CD4-positive, alpha-beta T cell treated with Interleukin-15 for 4 hours (primary cell): ENCODE results near the gene SLC2A4RG.

Source experiments
- DNase-seq: peaks from one replicate; pipeline ENCODE4 v3.0.0-alpha.2; 2020; ENCODE audit warnings: low spot score

The SLC2A4RG gene

DNA sequence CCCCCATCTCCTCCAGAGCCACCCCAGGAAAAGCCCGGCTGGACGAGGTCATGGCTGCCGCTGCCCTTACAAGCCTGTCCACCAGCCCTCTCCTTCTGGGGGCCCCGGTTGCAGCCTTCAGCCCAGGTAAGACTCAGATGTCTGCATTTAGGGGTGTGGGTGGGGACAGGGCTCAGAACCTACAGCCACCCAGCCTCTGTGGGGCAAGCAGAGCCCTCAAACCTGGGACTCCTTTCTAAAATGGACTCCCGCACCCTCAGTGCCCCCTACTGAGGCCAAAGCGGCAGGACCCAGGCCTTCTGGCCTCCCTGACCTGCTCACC lies 1.7 kb downstream of the SLC2A4RG start:
- no peak for DNase-seq

DNA sequence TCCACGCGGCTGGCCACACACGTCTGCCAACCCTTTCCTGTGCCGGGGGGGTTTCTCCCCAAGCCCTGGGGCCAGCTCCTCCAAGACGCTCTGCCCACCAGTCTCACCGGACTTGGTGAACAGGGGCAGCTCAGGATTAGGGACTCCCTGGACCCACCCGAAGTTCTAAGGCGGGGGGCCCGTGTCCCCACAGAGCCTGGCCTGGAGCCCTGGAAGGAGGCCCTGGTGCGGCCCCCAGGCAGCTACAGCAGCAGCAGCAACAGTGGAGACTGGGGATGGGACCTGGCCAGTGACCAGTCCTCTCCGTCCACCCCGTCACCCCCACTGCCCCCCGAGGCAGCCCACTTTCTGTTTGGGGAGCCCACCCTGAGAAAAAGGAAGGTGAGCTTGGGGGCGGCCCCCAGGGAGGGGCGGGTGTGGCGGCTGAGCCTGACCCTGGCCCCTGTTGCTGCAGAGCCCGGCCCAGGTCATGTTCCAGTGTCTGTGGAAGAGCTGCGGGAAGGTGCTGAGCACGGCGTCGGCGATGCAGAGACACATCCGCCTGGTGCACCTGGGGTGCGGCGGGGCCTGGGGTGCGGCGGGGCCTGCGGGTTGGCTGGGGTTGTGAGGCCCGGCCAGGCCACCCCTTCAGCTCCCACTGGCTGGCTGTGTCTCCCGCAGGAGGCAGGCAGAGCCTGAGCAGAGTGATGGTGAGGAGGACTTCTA lies 2.3 kb downstream of the SLC2A4RG start:
- no peak for DNase-seq

DNA sequence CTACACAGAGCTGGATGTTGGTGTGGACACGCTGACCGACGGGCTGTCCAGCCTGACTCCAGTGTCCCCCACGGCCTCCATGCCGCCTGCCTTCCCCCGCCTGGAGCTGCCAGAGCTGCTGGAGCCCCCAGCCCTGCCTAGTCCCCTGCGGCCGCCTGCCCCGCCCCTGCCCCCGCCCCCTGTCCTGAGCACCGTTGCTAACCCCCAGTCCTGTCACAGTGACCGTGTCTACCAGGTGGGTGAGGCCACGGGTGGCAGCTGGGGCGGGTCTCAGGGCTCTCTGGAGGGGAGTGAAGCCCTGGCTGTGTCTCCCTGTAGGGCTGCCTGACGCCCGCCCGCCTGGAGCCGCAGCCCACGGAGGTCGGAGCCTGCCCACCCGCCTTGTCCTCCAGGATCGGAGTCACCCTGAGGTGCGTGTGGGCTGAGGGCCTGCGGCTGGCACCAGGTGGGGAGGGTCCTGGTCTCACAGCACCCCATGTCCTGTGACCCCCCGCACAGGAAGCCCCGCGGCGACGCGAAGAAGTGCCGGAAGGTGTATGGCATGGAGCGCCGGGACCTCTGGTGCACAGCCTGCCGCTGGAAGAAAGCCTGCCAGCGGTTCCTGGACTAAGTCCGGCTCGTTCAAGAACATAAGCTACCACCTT lies 2.9 kb downstream of the SLC2A4RG start:
- no peak for DNase-seq

DNA sequence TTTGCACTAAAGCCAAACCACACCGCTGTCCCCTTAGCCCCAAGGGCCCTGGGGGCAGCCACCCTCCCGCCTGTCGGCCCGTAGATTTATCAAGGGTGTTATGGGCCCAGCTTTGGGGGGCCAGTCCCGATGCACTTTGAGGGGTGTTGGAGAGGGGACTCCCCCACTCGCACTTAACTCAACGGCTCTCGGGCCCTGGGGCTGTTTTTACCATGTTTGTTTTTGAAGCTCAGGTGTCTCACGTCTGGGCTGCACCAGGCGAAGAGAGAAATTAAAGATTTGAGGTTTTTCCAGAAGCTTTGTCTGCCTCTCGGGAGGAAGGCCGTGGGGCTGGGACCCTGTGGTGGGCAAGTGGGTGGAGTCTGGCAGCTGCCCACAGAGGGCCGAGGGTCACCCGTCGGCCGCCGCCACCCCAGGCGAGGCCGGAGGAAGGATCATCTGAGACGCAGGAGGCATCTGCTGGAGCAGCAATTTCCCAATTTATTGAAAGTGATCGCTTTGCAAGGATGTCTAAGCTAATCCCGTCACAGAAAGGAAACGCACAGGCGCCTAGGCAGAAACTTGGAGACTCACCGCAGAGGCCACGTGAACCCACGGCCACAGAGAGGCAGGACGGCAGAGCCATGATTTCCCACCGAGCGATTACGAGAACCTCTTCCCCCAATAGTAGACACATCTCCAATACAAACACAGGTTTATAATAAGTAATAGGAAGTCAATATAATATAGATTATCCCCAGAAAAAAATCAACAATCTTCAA lies 3.8 kb downstream of the SLC2A4RG start:
- DNase-seq, result no peak

DNA sequence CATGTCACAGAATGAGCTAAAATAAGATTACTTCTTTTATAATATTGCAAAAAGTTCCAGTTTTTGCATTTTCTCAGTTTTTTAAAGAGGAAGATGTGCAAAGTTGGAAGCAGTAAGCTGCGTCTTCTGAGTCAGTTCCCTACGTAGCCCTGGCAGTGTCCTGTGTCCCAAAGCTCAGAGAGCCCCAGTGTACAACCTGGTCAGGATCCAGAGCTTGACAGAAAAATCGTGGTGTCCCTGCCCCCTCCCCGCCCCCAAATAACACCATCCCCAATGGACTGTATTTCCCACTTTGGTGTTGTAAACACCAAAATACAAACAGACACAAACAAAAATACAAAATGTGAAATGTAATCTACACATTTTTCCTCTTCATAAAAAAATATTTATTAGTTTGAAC lies 4.6 kb downstream of the SLC2A4RG start:
- DNase-seq, result no peak

DNA sequence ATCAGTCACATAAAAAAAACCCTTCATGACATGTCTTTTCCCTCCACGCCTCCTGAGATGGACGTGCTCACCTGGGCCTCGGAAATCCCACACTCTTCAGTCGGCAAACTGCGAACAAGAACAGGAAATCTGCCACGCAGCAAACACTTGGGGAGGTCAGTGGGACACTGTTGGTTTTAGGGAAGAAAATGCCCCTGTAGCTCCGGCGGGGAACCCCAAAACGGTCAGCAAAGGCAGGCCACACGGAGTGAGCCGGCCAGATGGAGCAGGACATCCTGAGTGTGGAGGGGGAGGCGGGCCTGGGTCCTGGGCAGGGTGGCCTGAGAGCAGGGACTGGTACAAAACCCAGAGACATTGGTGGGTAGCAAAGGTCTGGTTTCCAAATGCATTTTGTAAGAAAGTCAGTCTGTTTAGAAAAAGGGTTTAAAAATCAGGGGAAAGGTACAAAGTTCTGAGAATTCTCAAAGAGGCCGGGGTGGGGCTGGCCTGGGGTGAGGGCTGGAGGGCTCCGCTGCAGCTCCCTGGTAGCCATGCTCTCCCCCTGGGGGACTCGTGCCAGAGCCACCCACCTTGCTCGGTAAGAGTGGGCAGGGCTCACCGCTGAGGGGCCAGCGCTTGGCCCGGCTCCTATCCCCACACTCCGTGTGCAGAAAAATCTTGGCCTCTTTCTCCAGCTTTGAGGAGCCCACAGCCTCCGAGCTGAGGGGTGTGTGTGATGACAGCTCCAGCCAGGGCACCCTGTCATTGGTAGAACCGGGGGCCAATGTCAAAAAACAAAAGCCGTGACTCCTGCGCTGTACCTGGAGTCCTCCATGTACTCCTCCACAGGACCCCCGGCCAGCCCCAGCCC lies 5.2 kb downstream of the SLC2A4RG start:
- DNase-seq, result no peak

DNA sequence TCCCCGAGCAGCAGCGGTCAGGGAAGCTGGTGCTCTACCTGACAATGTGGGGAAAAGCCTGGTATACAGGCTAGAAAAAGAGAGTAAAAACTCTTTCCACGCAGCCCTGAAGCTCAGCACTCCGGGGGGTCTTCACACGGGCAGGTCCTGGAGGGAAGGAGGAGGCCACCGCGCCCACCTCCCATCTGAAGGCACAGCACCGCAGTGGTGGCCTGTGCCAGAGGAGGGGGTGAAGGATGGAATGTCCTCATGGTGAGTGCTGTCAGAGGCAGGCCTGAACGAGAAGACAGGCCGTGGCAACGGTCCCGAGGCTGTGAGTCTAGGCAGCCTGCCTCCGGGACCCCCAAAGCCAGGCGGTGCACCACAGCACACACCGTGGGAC lies 5.8 kb downstream of the SLC2A4RG start:
- DNase-seq, result no peak

DNA sequence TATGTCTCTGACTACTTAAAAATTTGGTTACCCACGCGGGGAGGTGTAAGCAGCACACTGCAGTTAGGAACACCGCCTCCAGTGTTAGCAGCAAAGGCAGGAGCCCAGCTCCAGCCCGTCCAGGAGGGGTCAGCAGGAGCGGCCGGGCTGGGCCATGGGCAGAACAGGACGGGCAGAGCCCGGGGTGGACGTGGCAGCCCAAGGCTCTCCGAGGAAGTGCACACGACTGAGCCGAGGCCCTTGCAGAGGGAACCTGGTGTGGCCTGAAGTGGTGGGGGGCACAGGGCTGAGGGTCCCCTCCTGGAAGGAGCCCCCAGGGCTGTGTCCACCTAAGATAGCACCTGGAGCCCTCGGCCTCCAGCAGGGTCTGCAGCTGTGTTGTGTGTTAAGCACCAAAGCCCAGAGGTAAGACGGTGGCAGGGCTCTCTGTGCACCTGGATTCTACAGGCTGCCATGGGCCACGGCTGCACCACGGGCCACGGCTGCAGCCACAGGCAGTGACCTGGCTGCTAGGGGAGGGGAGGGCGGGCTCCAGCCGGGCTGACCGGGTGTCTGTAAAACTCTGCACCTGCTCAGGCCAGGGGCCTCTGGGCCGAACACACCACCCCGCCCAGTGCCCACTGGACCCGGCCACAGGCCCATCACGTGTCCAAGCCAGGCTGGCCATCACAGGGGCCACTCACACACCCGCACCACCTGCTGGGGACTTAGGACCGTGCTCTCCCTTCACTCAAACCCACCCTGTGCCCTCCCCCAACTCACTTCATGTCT lies 6.6 kb downstream of the SLC2A4RG start:
- no peak for DNase-seq

DNA sequence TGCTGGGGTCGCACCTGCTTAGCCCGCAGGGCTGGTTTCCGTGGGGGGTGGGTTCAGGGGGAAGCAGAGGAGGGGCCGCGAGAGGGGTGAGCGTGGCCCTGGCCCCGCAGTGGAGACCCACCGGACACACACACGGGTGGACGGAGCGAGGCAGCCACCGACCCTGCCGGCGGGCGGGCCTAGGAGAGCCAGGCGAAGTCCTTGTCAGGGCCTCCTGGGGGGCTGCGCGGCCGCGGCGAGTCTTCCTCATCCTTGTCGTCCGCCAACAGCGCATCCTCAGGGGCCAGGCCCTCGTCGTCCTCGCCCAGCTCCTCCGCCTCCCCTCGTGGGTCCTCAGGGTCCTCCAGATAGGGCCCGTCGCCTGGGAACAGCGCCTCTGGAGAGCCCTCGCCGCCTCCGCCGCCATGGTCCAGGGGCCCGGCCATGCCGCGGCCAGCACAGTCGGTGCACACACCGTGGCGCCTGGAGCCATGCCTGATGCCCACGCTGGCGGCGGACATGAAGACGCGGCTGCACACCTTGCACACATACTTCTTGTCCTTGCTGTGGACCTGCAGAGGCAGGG lies 7.3 kb downstream of the SLC2A4RG start:
- DNase-seq, result no peak

DNA sequence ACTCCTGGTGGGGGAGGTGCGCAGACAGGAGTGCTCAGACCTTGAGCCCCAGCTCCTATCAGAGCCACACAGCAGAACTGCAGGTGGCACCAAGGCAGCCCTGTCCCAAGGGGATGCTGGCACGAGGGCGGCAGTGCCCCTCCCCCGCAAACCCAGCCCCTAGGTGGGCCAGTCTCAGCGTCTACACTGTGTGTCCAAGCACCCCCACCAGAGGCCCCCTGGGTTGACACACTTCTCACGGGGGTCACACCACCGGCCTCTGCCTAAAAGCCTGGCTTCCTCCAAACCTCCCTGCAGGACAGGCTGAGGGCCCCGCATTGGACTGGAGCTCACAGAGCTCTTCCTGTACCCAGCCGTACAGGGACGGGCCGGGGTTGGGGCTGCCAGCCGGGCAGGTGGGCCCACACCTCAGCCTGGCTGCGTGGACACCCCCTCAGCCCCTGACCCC lies 8.1 kb downstream of the SLC2A4RG start:
- no peak for DNase-seq

DNA sequence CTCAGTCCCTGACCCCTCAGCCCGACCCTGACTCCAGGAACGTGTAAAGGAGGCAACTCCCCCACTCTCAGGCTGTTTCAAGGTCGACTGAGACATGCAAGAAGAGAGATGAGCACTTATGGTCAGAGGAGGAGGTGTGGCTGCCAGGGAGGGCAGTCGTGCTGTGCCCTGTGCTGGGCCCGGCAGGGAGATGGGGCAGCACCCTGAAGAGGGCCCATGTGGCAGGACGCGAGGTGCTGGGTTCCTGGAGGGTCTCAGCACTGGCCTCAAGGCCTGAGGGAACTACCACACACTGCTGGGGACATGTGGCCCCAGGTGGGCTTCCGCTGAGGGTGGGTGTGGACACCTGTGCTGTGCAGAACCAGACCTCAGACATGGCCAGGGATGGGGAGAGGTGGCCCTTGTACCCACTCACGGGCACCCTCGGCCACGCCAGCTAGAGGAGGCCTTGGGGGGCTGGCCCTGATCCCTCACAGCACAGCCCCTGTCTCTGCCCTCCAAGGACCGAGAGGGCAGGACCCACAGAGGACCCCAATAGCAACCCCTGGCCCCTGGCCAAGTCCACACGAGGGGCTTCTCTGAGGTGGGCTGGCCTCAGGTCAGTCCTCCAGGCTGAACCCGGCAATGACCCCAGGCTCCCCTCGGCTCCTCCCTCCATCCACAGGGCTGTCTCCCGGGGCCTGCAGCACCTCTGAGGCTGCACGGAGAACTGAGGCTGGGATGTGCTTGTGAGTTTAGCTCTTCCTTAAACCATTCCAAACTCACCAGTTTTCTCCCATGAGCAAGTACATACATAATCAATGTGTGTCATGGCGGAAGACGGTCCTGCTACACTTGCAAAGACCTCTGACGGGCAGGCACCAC lies 8.7 kb downstream of the SLC2A4RG start:
- no peak for DNase-seq

DNA sequence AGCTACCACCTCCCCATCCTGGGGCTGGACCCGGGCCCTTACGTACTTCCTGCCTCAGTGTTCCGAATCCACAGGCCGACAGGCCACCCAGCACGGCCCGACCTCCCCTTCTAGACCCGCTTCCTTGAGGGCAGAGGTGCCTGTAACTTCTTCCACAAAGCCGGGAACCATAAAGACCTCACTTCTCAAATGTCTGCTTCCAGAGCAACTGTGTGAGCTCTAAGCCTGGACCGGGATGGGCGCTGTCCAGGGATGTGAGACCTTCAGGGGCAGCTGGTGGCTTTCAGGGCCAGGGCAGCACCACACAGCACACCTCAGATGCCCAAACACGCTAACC lies 9.3 kb downstream of the SLC2A4RG start:
- DNase-seq, result no peak

DNA sequence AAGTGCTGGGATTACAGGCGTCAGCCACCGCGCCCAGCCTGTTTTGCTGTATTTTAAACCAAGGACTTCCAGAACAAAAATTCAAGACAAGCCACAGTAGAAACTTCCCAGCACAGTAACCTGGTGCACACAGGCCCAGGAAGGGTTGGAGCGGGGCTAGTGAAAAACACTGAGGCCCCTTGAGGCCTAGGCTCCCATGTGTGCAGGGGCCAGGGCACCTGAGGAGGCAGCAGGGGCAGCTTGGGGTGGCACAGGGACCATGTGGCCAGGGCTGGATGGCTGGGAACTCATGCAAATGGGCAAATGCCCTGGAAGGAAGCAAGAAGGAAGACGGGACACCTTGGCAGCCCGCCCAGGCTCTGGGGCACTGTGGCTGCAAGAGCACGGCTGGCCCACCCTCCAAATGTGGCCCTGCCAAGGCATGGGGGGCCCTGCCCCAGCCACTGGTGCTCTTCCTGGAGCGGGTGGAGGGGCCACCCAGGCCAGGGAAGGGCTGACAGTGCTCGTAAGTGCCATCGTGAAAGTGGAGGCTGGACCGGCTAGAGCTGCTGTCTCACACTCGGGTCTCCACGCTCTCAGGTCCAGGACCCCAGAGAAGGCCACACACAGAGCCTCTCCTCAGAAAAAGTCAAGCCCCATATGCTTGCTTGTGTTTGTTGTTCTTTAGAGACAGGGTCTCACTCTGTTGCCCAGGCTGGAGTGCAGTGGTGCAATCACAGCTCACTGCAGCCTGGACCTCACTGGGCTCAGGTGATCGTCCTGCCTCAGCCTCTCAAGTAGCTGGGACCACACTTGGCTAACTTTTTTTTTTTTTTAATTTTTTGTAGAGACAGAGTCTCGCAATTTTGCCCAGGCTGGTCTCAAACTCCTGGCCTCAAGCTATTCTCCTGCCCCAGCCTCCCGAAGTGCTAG lies 10.3 kb downstream of the SLC2A4RG start:
- no peak for DNase-seq

DNA sequence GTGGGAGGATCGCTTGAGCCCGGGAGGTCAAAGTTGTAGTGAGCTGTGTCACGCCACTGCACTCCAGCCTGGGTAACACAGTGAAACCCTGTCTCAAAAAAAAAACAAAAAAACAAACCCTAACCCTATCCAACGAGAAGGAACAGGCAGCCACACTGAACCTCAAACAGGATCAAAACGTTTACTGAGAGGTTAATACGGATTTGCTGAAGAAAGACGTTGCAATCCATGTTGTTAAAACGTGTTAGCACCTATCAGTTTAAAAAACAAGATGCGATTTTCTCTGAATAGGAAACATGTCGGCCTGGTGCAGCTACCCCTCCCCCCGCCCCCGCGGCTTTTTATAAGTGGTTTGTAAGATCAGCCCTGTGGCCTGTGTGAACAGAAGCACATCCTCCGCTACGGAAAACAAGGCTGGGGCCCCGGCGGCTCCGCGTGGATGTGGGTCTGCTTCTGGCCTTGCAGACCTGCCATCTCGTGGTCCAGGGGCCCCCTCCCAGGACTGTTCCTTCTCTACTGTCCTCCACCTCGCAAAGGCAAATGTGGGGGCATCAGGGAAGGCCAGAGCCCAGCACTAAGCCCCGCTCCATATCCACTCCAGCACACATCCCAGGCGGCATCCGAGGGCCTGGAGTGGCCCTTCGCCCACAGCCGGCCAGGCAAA lies 11.4 kb downstream of the SLC2A4RG start:
- DNase-seq, result peak; percentile 64

DNA sequence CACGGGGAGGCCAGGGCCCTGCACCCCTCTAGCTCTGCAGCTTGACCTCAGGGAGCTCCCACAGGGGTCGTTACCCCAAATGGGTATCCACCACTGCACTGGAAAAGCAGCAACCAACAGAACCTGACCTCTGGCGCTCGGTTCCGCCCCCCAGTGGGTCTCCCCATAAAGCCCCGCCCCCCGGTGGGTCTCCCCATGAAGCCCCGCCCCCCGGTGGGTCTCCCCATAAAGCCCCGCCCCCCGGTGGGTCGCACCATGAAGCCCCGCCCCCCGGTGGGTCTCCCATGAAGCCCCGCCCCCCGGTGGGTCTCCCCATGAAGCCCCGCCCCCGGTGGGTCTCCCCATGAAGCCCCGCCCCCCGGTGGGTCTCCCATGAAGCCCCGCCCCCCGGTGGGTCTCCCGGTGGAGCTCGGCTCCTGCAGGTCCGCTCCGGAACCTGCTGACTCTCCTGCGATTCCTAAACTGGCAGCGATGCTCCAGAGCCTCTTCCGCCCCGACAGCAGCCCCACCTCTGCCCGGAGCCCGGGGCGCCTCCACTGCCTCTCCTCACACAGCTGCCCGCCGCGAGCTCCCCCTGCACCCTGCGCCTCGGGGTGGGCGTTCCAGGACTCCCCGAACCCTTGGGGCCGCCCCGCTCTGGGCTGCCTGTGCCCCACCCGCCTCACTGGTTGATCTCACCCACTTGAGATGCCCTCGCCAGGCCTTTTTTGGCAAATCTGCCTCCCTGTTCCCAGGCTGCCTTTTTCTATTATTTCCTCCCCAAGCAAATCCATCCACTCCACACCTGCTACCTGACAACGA lies 12.1 kb downstream of the SLC2A4RG start:
- no peak for DNase-seq

DNA sequence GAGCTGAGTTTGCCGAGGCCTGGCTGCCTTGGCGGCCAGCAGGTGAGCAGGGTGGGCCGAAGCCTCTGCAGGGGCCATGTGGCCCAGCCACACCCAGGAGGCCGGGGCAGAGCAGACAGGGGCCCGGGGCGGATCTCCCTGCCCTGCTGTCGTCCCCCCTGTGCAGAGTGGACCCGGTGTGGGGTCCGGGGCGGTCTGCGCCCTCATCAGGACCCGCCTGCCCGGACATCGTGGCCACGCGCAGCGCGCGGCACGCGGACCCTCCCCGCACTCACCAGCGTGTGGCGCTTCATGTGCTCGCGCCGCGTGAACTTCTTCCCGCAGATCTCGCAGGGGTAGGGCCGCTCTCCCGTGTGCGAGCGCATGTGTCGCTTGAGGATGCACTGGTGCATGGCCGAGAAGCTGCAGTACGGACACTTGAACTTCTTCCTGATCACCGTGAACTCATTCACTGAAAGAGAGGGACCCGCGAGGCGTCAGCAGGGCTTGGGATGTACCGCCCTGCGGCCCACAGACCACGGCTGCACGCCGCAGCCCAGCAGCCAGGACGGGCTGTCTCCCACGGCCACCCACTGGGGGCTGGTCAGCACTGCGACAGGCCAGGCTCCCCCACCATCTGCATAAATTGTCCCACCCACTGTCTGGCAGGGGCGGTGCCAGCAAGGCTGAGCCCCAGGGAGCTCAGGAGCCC lies 13.0 kb downstream of the SLC2A4RG start:
- DNase-seq, result no peak

DNA sequence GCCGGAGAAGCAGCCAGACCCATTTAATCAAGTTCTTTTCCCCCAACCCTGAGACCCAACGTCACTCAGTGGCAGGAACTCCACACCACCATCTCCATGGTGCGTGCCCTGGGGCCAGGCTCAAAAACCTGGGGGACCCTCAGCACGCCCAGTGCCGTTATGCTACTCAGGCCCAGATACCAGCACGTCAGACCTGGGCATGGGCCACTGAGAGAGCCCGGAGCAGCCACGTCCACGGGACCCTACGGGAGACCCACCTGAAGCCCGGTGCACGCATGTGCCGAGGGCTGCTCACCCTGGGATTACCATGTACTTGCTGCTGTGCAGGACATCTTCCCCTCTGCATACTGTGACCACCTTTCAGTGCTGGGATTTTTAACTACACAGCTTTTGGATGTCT lies 13.8 kb downstream of the SLC2A4RG start:
- no peak for DNase-seq
